Activated CD4-positive, alpha-beta T cell treated with anti-CD3 and anti-CD28 coated beads for 36 hours (primary cell): Measurements from ENCODE around the gene CADM2. TPM values are rescaled to one million over a fixed set of nuclear protein-coding genes. Genes with fewer than 3 reads are reported as not detected.

Source experiments
- ATAC-seq: fragments of 200-7000 bp; cut with Tn5 transposase; one replicate; pipeline ENCODE4 v1.10.0; 2021; ENCODE audit warnings: mild to moderate bottlenecking, moderate library complexity
- CTCF ChIA-PET: fragments of 350-600 bp; sonication (Branson Sonifier 250); formaldehyde crosslinking; loops from one replicate; lab custom pipeline; 2021; ENCODE audit warnings: antibody characterized with exemption; lab: Charles Lee
- POLR2A ChIA-PET: fragments of 350-600 bp; sonication (Branson Sonifier 250); formaldehyde crosslinking; loops from one replicate; lab custom pipeline; 2021; ENCODE audit warnings: antibody characterized with exemption, inconsistent platforms; lab: Charles Lee
- DNase-seq: peaks from one replicate; pipeline ENCODE4 v3.0.0-alpha.2; 2020
- H3K27ac Mint-ChIP-seq: one replicate; pipeline ENCODE4 v1.8.0; 2021; ENCODE audit warnings: mixed read lengths
- H3K27me3 Mint-ChIP-seq: one replicate; pipeline ENCODE4 v1.8.0; 2021; ENCODE audit warnings: mixed read lengths
- H3K36me3 Mint-ChIP-seq: one replicate; pipeline ENCODE4 v1.8.0; 2021; ENCODE audit warnings: low read depth, mixed read lengths
- H3K4me1 Mint-ChIP-seq: one replicate; pipeline ENCODE4 v1.8.0; 2021; ENCODE audit warnings: mixed read lengths
- H3K4me3 Mint-ChIP-seq: one replicate; pipeline ENCODE4 v1.8.0; 2021; ENCODE audit warnings: mild to moderate bottlenecking, moderate library complexity, mixed read lengths
- H3K9me3 Mint-ChIP-seq: one replicate; pipeline ENCODE4 v1.8.0; 2021; ENCODE audit warnings: low read depth, mixed read lengths
- intact Hi-C, 2 experiments: fragments of 100-400 bp; cut with DNase I in 1 of 2; cut with micrococcal nuclease in 1 of 2; formaldehyde crosslinking; loops; one replicate each; pipeline versions ENCODE4 v1.14.2 to v1.15.1; 2022 to 2024; cut with DNase I, micrococcal nuclease
- total RNA-seq, 2 experiments: library from RNA; stranded (reverse); gene quantifications; one replicate each; pipeline ENCODE4 v1.2.3, GENCODE V29; 2021

The CADM2 gene
- total RNA-seq, 2 experiments from 2014 or later = 0.05 to 0.14 TPM

DNA sequence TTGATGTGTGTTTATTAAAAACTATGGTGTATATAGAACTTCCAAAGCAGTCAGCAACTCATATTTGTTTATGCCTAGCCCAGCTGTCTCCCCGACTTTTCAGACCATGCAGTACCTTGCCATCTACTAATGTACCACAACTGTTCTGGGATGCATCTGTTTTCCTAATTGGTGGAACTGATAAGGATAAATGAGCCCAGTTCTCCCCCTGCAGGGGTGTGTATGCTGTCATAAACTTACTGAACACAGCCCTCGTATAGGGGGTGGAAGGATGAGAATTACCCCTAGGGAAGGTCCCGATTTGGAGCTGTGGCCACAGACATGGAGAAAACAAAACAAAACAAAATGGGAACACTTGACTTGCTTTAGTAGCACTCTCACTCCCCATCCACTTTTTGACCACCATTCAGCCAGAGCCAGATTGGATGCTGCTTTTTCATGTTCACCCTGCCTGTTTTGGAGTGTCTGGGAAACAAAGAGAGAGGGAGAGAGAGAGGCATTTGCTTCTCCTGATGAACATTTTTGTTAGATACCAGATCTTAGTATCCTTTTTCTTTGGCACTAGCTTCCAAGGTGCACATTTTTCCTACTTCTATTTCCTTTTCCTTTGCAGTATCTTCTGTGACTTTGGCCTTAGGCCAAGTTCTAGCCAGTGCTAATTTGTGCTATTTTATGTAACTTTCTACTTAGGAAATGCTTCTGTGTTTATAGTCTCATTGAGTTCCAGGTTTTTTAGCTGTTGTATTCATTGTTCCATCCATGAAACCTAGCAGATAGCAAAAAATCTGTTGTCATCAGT, 29.1 kb downstream of the CADM2 start:
- no peak for ATAC-seq
- CTCF ChIA-PET = no interaction called here
- Mint-ChIP-seq H3K9me3 (no peaks in the 10 kb centered on the region), H3K36me3 (no peaks in the 10 kb centered on the region), H3K4me1 (no peaks in the 10 kb centered on the region), H3K27me3 (no peaks in the 10 kb centered on the region), H3K27ac (no peak overlapping the region), H3K4me3 (no peak overlapping the region)
- POLR2A ChIA-PET = no interaction called here
- no peak for DNase-seq
- intact Hi-C loops = no loop called here

DNA sequence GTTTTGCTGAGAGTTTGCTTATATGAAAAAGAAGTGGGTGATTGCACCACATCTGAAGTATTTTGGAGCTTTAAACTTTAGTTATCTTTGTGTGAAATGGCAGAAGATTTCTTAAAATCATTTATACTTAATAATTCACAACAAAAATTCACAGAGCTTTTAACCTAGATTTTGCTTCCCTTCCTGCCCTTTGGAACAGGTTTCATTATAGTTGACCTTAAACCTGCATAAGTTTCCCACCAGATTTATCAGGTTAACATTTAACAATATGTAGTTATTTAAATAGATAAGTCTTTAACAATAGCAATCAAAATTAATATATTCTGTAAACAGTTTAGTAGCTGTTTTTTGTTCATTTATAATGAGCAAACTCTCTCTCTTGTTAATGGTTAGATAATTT, 30.3 kb downstream of the CADM2 start:
- H3K27ac Mint-ChIP-seq = no peak overlapping the region
- H3K4me3 Mint-ChIP-seq = no peak overlapping the region
- no peak for DNase-seq
- H3K4me1 Mint-ChIP-seq = no peaks in the 10 kb centered on the region
- no peak for ATAC-seq
- H3K9me3 Mint-ChIP-seq = no peaks in the 10 kb centered on the region
- ChIA-PET POLR2A (no interaction called here), CTCF (interaction anchor here (1.1 kb wide), 1 partner anchor 9 kb away, joined by 3 read pairs; no protein-coding TSS in a partner anchor)
- H3K27me3 Mint-ChIP-seq = no peaks in the 10 kb centered on the region
- intact Hi-C loops = no loop called here
- H3K36me3 Mint-ChIP-seq = no peaks in the 10 kb centered on the region

DNA sequence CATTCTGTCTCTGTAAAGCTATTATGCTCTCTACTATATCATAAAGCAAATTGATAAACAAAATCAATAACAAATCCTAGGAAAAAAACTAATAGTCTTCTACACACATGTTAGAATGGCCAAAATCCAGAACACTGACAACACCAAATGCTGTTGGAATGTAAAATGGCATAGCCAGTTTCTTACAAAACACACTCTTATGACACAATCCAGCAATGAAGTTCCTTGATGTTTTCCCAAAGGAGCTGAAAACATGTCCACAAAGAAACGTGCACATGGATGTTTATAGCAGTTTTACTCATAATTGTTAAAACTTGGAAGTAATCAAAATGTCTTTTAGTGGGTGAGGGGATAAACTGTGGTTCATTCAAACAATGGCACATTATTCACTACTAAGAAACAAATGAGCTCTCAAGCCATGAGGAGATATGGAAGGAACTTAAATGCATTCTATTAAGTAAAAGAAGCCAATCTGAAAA, 32.7 kb downstream of the CADM2 start:
- no peaks in the 10 kb centered on the region for H3K36me3 Mint-ChIP-seq
- DNase-seq (no peak), ATAC-seq (no peak)
- POLR2A ChIA-PET = no interaction called here
- no peaks in the 10 kb centered on the region for H3K27me3 Mint-ChIP-seq
- H3K4me1 Mint-ChIP-seq = no peaks in the 10 kb centered on the region
- CTCF ChIA-PET = no interaction called here
- no peak overlapping the region for H3K4me3 Mint-ChIP-seq
- H3K9me3 Mint-ChIP-seq = no peaks in the 10 kb centered on the region
- no peak overlapping the region for H3K27ac Mint-ChIP-seq
- intact Hi-C loops = no loop called here

DNA sequence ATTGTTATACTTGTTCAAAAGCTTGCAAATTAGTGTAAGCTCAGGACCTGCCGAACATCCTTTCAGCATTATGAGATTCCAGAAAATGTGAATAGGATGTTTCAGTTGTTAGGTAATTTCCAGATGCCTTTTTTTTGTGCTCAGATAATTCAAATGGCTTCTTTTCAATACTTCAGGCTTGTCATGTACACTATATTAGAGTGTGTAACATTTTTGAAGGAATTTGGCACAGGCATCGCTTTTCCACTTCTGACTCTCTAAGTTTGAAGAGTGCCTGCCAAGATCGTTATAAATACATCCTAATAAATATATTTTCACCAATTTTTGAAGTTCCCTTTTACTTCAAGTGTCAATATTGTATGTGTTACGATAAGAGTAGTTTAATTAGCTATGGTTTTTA, 35.2 kb downstream of the CADM2 start:
- H3K4me1 Mint-ChIP-seq = no peaks in the 10 kb centered on the region
- H3K27ac Mint-ChIP-seq = no peak overlapping the region
- ChIA-PET CTCF (no interaction called here), POLR2A (no interaction called here)
- H3K9me3 Mint-ChIP-seq = no peaks in the 10 kb centered on the region
- no peaks in the 10 kb centered on the region for H3K27me3 Mint-ChIP-seq
- no peaks in the 10 kb centered on the region for H3K36me3 Mint-ChIP-seq
- H3K4me3 Mint-ChIP-seq = no peak overlapping the region
- ATAC-seq (no peak), DNase-seq (no peak)
- intact Hi-C loops = no loop called here

DNA sequence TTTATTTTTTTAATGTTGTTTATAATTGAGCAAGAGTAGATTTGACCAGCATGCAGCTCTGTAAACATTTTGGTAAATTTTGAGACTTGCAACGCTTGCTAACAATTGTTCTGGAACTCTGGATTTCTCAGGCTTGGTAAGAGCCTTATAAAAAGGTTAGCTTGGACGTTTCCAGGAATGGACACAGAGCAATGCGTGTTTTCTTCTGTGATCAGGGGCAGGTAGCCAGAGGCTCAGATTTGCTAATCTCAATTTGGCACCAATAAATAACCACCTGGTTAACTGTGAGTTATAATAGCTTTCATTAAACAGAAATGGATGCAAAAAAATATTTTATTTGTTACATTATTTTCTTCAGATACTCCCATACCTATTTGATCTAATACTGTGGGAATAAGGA, 39.8 kb downstream of the CADM2 start:
- Mint-ChIP-seq H3K36me3 (no peaks in the 10 kb centered on the region), H3K27ac (no peak overlapping the region), H3K4me3 (no peak overlapping the region), H3K4me1 (no peaks in the 10 kb centered on the region), H3K27me3 (no peaks in the 10 kb centered on the region), H3K9me3 (no peaks in the 10 kb centered on the region)
- ATAC-seq (no peak), DNase-seq (no peak)
- ChIA-PET POLR2A (no interaction called here), CTCF (interaction anchor here (1.6 kb wide), 1 partner anchor 9 kb away, joined by 3 read pairs; no protein-coding TSS in a partner anchor)
- intact Hi-C loops = no loop called here

DNA sequence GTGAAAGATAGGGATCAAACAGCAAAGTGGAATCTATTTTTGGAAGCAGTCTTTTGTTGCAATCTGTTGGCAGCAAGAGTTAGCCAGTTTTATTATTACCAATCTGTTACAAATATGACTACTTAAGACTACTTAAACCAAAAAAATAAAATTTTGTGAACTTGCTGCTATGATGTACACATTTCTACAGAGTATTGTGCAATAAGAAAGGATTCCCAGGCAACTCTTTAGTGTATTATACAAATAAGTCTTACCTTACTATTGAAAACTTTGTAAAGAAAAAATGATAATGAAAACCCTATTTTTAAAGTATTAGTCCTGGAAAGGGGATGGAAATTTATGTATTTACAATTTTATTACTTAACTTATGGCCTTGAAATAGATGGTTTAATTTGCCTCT, 44.7 kb downstream of the CADM2 start:
- POLR2A ChIA-PET = no interaction called here

DNA sequence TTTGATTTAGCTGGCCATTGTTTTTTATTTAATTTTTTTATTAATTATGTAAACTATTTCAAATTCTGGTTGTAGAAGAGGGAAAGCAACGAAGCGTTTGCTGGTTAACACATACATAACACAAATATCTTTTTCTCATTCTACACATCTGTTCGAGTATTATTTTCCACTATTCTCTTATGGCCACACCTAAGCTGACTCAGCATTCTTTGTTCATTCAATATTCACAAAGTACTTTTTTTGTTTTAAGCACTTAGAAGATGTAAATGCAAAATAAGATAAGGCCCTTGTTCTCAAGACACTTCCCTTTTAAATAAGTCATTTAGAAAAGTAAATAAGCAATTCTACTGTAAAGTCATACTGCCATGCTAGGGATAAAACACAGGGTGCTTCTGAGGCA, 45.4 kb downstream of the CADM2 start:
- ChIA-PET POLR2A (no interaction called here), CTCF (no interaction called here)
- Mint-ChIP-seq H3K27ac (no peak overlapping the region), H3K4me1 (no peaks in the 10 kb centered on the region), H3K9me3 (peaks cover 3% of the 10 kb centered on the region), H3K27me3 (no peaks in the 10 kb centered on the region), H3K36me3 (no peaks in the 10 kb centered on the region), H3K4me3 (no peak overlapping the region)
- intact Hi-C loops = no loop called here
- no peak for ATAC-seq
- DNase-seq = no peak

More for the DNA sequence above, 44.7 kb downstream of the CADM2 start:
- DNase-seq = no peak
- no peak overlapping the region for H3K27ac Mint-ChIP-seq
- no peaks in the 10 kb centered on the region for H3K27me3 Mint-ChIP-seq
- peaks cover 3% of the 10 kb centered on the region for H3K9me3 Mint-ChIP-seq
- CTCF ChIA-PET = no interaction called here
- ATAC-seq = no peak
- no peak overlapping the region for H3K4me3 Mint-ChIP-seq
- H3K4me1 Mint-ChIP-seq = no peaks in the 10 kb centered on the region
- intact Hi-C loops = no loop called here
- H3K36me3 Mint-ChIP-seq = no peaks in the 10 kb centered on the region

DNA sequence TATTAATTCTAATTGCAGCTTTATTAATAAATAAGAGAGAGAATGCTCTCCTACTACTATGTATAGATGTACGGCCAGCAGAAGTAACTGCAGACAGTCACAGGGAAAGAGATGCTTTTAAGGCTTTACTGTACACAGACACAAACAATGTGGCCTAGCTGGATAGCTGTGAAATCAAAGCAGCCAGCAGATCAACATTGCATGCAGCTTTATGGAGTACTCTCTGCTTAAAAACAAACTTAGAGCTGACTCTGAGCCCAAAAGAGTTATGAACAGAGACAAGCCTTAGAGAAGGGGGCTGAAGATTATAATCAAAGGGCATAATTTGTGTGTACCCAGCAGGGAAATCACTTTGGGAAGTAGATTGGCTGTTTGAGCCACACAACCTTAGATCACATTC, 47.2 kb downstream of the CADM2 start:
- H3K9me3 Mint-ChIP-seq = peaks cover 3% of the 10 kb centered on the region
- H3K4me1 Mint-ChIP-seq = no peaks in the 10 kb centered on the region
- ChIA-PET POLR2A (no interaction called here), CTCF (interaction anchor here (0.8 kb wide), 1 partner anchor 79 kb away, joined by 3 read pairs; no protein-coding TSS in a partner anchor)
- H3K27me3 Mint-ChIP-seq = no peaks in the 10 kb centered on the region
- H3K27ac Mint-ChIP-seq = no peak overlapping the region
- H3K4me3 Mint-ChIP-seq = no peak overlapping the region
- intact Hi-C loops = no loop called here
- no peaks in the 10 kb centered on the region for H3K36me3 Mint-ChIP-seq
- no peak for DNase-seq
- no peak for ATAC-seq

DNA sequence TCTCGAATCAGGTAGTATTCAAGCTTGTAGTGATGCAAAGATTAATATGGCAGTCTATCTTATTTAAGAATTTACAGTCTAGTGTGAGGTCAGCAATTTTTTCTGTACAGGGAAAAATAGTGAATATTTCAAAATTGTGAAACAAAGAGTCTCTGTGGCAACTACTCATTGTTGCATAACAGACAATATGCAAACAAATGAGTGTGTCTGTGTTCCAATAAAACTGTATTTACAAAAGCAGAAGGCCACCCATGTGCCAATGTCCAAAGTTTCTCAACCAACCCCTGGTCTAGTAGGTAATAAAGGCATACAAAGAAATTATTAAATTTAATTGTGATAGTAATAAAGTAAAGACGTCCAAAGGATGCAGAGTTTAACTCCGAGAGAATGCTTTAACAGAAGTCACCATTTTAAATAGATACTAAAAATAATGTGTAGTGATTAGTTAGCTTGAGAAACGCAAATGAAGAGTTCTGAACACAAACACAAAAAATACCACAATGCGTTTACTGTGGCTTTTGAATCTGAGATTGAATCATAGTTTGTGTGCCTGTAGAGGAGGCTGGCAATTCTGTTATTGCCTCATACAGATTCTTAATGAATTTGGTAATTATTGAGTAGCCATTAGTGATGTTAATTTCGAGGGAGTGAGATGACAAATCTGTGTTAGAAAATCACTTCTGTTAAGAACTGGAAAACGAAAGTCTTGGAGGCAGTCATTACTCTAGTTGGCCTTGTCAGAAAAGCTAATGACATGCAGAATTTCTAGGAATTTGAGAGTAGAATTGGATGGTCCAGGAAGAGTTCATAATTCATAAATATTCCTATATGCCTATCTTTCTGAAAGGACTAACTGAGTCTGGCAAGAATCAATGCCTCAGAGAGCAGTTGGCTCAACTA, 48.7 kb downstream of the CADM2 start:
- Mint-ChIP-seq H3K27ac (no peak overlapping the region), H3K9me3 (peaks cover 3% of the 10 kb centered on the region), H3K36me3 (no peaks in the 10 kb centered on the region), H3K4me1 (no peaks in the 10 kb centered on the region), H3K4me3 (no peak overlapping the region), H3K27me3 (no peaks in the 10 kb centered on the region)
- CTCF ChIA-PET = no interaction called here
- POLR2A ChIA-PET = no interaction called here
- intact Hi-C loops = no loop called here
- DNase-seq (no peak), ATAC-seq (no peak)

DNA sequence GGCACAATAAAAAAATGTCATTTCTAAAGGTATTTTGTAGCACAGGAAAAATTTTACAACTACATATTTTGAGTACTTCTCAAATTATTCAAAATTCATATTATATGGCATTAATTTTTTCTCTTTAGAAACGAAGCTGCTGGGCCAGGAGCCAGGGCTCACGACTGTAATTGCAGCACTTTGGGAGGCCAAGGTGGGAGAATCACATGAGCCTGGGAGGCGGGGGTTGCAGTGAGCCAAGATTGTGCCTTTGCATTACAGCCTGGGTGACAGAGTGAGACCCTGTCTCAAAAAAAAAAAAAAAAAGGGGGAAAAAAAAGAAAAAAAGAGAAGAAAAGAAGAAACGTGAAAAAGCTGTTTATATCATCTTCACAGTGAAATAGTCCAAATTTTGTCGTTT, 62.0 kb downstream of the CADM2 start:
- Mint-ChIP-seq H3K27me3 (no peaks in the 10 kb centered on the region), H3K9me3 (peaks cover 8% of the 10 kb centered on the region), H3K4me3 (no peak overlapping the region), H3K36me3 (no peaks in the 10 kb centered on the region), H3K4me1 (no peaks in the 10 kb centered on the region), H3K27ac (no peak overlapping the region)
- ATAC-seq (no peak), DNase-seq (no peak)
- ChIA-PET CTCF (no interaction called here), POLR2A (no interaction called here)
- intact Hi-C loops = no loop called here

DNA sequence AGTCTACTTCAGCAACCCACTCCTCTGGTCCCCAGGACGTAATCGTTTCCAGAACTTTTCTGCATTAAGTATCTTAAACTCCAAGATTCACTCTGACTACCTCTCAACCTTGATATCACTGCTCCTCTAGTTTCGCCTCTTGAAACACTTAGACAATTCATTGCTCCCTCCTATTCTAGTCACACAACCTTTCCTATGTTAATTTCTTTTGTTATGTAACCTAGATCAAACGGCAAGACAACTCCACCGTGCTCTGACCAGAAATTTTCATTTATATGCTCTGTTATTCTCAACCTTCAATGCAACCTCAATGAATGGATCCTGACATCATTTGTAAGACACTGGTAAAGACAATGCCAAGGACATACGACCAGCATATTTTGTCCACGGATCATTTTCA, 71.3 kb downstream of the CADM2 start:
- Mint-ChIP-seq H3K27ac (no peak overlapping the region), H3K9me3 (peaks cover under 1% of the 10 kb centered on the region), H3K4me3 (no peak overlapping the region), H3K27me3 (no peaks in the 10 kb centered on the region), H3K4me1 (no peaks in the 10 kb centered on the region), H3K36me3 (no peaks in the 10 kb centered on the region)
- no peak for ATAC-seq
- no peak for DNase-seq
- ChIA-PET POLR2A (no interaction called here), CTCF (no interaction called here)
- intact Hi-C loops = no loop called here

DNA sequence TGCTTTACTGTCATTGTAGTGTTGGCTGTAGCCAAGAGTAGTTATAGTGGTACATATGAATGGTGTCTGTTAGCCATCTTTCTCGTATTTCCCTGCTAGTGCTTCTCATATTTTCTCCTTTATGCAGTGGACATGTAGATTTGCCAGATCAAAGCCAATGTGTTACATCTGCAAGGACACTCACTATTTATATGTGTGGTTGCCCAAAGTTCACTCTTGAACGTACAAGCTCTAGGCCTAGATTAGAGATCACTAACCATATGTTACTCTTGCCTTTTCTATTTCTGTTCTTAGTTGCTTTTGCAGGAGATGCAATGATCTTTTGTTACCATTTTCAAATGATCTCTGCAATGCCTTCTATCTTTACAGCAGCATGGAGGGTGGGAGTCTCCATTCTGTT, 78.4 kb downstream of the CADM2 start:
- no peak for ATAC-seq
- Mint-ChIP-seq H3K36me3 (no peaks in the 10 kb centered on the region), H3K4me1 (no peaks in the 10 kb centered on the region), H3K27me3 (no peaks in the 10 kb centered on the region), H3K27ac (no peak overlapping the region), H3K4me3 (no peak overlapping the region), H3K9me3 (peaks cover 3% of the 10 kb centered on the region)
- CTCF ChIA-PET = no interaction called here
- intact Hi-C loops = no loop called here
- POLR2A ChIA-PET = no interaction called here
- no peak for DNase-seq
